SK-N-SH (cell line): ENCODE measurements around the gene DRD4.

Experiments
- EZH2phosphoT487 ChIP-seq: fragments of 200-600 bp; sonication (generic); IDR thresholded peaks from 2 replicates; pipeline ENCODE4 v1.6.1; 2017; ENCODE audit warnings: low read depth, mixed run types, mild to moderate bottlenecking, antibody characterized with exemption, moderate library complexity, borderline replicate concordance
- TF ChIP-seq, protein P1 (sequence below): fragments of 200-600 bp; sonication (generic); IDR thresholded peaks from 2 replicates; pipeline ENCODE4 v1.6.1; 2017; ENCODE audit warnings: antibody characterized with exemption, mild to moderate bottlenecking, moderate library complexity

DNA sequence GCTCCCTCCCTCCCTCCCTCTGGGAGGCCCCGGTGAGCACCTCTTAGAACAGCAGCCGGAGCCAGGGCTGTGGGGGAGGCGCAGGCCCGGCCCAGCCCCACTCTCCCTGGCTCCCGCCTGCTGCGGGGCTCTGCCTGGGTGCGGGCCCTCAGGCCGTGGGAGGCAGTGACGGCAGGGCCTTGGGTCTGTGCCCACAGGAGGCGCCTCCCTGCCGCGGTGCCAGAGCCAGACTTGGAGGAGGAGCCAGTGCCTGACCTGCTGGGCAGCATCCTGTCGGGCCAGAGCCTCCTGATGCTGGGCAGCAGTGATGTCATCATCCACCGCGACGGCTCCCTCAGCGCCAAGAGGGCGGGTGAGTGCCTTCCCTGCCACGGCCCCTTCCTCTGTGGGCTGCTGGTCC is 30.8 kb upstream of the DRD4 start:
- no peak for TF ChIP-seq EZH2phosphoT487
- TF ChIP-seq, protein P1, sequence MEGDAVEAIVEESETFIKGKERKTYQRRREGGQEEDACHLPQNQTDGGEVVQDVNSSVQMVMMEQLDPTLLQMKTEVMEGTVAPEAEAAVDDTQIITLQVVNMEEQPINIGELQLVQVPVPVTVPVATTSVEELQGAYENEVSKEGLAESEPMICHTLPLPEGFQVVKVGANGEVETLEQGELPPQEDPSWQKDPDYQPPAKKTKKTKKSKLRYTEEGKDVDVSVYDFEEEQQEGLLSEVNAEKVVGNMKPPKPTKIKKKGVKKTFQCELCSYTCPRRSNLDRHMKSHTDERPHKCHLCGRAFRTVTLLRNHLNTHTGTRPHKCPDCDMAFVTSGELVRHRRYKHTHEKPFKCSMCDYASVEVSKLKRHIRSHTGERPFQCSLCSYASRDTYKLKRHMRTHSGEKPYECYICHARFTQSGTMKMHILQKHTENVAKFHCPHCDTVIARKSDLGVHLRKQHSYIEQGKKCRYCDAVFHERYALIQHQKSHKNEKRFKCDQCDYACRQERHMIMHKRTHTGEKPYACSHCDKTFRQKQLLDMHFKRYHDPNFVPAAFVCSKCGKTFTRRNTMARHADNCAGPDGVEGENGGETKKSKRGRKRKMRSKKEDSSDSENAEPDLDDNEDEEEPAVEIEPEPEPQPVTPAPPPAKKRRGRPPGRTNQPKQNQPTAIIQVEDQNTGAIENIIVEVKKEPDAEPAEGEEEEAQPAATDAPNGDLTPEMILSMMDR = no peak
